Measurements from ENCODE around the gene LRMDA. TPM values are rescaled to one million over a fixed set of nuclear protein-coding genes. Genes with fewer than 3 reads are reported as not detected.

The LRMDA gene
- total and polyA plus RNA-seq, 2 donors (not counting 3 experiments of a cell fraction or from before 2014, with no cell fraction given): 9.7 to 18.0 TPM

- BruUV-seq (replicated peaks): no TSS peak
- Histone ChIP-seq H3K36me3 (ENCODE audit: control insufficient read depth in 2 of 2, extremely low read depth in 1 of 2, insufficient read depth in 2 of 2, low read length in 2 of 2) (no peaks in the 10 kb centered on the region), H3K9ac (replicated peaks; ENCODE audit: extremely low read depth, insufficient read depth, low read length) (no peak overlapping the region), H4K20me1 (replicated peaks; ENCODE audit: control insufficient read depth, extremely low read depth, insufficient read depth, low read length) (no peaks in the 10 kb centered on the region), H2AFZ (ENCODE audit: low read depth, low read length) (no peak overlapping the region), H3K27me3 (ENCODE audit: control insufficient read depth in 2 of 2, insufficient read depth in 2 of 2, low read length in 2 of 2) (peaks cover 0 to 2% of the 10 kb centered on the region in 2 experiments), H3K79me2 (ENCODE audit: control insufficient read depth, insufficient read depth, low read length) (no peaks in the 10 kb centered on the region), H3K4me2 (ENCODE audit: insufficient read depth, low read length) (no peak overlapping the region), H3K9me3 (replicated peaks; ENCODE audit: control insufficient read depth, insufficient read depth, low read length) (no peaks in the 10 kb centered on the region), H3K27ac (ENCODE audit: insufficient read depth, low read depth, low read length) (no peak overlapping the region), H3K4me1 (ENCODE audit: control insufficient read depth, extremely low read depth, insufficient read depth, low read length) (peaks cover 21% of the 10 kb centered on the region), H3K9me1 (replicated peaks; ENCODE audit: control insufficient read depth, extremely low read depth, insufficient read depth, low read length) (no peaks in the 10 kb centered on the region), H3K4me3 (replicated peaks in 1 of 3; ENCODE audit: insufficient read depth in 1 of 3, low read depth in 1 of 3, low read length in 3 of 3) (no peak overlapping the region)
- POLR2A ChIA-PET: no interaction called here
- peak; percentile 49 for TF ChIP-seq GATA2 (IDR thresholded peaks at IDR 0.05; ENCODE audit: insufficient read depth, insufficient read length, low read depth, low read length)
- TF ChIP-seq JUN (IDR thresholded peaks at IDR 0.05; ENCODE audit: borderline replicate concordance, insufficient read depth, insufficient read length, low read depth): peak; percentile 37
- TF ChIP-seq POLR2A (IDR thresholded peaks at IDR 0.05; ENCODE audit: low read depth, low read length): no peak
- intact Hi-C loops (cut with micrococcal nuclease): loop anchor here (2.0 kb wide), 2 partner anchors 67 to 255 kb away; partner anchors contain the start of gene ZNF503
- dilution Hi-C loops (cut with MboI; ENCODE audit: extremely low pct_ligation_motif_present, low sequenced_read_pairs): no loop called here
- DNase-seq (ENCODE audit: low read depth, low spot score): peak; percentile 36
- CTCF ChIA-PET: no interaction called here
- FAIRE-seq: no peak
Measured at GRCh38 chr10:75655791-75656451, 224.5 kb downstream of the LRMDA start.

- dilution Hi-C loops (cut with MboI; ENCODE audit: extremely low pct_ligation_motif_present, low sequenced_read_pairs): no loop called here
- Histone ChIP-seq H3K79me2 (ENCODE audit: control insufficient read depth, insufficient read depth, low read length) (no peaks in the 10 kb centered on the region), H3K9me1 (replicated peaks; ENCODE audit: control insufficient read depth, extremely low read depth, insufficient read depth, low read length) (no peaks in the 10 kb centered on the region), H3K27ac (ENCODE audit: insufficient read depth, low read depth, low read length) (no peak overlapping the region), H3K4me1 (ENCODE audit: control insufficient read depth, extremely low read depth, insufficient read depth, low read length) (peaks cover 21% of the 10 kb centered on the region), H3K9me3 (replicated peaks; ENCODE audit: control insufficient read depth, insufficient read depth, low read length) (no peaks in the 10 kb centered on the region), H3K4me2 (ENCODE audit: insufficient read depth, low read length) (no peak overlapping the region), H3K27me3 (ENCODE audit: control insufficient read depth in 2 of 2, insufficient read depth in 2 of 2, low read length in 2 of 2) (peaks cover 0 to 2% of the 10 kb centered on the region in 2 experiments), H2AFZ (ENCODE audit: low read depth, low read length) (no peak overlapping the region), H3K36me3 (ENCODE audit: control insufficient read depth in 2 of 2, extremely low read depth in 1 of 2, insufficient read depth in 2 of 2, low read length in 2 of 2) (no peaks in the 10 kb centered on the region), H4K20me1 (replicated peaks; ENCODE audit: control insufficient read depth, extremely low read depth, insufficient read depth, low read length) (no peaks in the 10 kb centered on the region), H3K9ac (replicated peaks; ENCODE audit: extremely low read depth, insufficient read depth, low read length) (no peak overlapping the region), H3K4me3 (replicated peaks in 1 of 3; ENCODE audit: insufficient read depth in 1 of 3, low read depth in 1 of 3, low read length in 3 of 3) (no peak overlapping the region)
- TF ChIP-seq MAX (IDR thresholded peaks at IDR 0.05; ENCODE audit: insufficient read depth, insufficient read length) (no peak), GATA2 (IDR thresholded peaks at IDR 0.05; ENCODE audit: insufficient read depth, insufficient read length, low read depth, low read length) (no peak), CTCF (IDR thresholded peaks at IDR 0.05; ENCODE audit: extremely low read depth in 1 of 2, insufficient read depth in 1 of 2, low read depth in 1 of 2, low read length in 2 of 2) (no peak), EZH2 (IDR thresholded peaks at IDR 0.05; ENCODE audit: borderline replicate concordance, low read depth, low read length, severe bottlenecking) (no peak), FOS (IDR thresholded peaks at IDR 0.05; ENCODE audit: borderline replicate concordance, insufficient read depth, low read length) (no peak), POLR2AphosphoS5 (IDR thresholded peaks at IDR 0.05; ENCODE audit: insufficient read depth, low read depth, low read length) (no peak)
- no peak for DNase-seq (ENCODE audit: low read depth, low spot score)
- no peak for FAIRE-seq
- no TSS peak for BruUV-seq (replicated peaks)
- ChIA-PET POLR2A (no interaction called here), CTCF (no interaction called here)
- intact Hi-C loops (cut with micrococcal nuclease): loop anchor here (2.0 kb wide), 1 partner anchor 257 kb away; the partner anchor contains the start of gene ZNF503
Measured at GRCh38 chr10:75657351-75657750, 225.9 kb downstream of the LRMDA start.
